Measurements from ENCODE around the gene GPHB5. TPM values are rescaled to one million over a fixed set of nuclear protein-coding genes. Genes with fewer than 3 reads are reported as not detected.
"Not testable (repeated sequence)": the region's sequence is repeated elsewhere in the genome, so short reads cannot be mapped to it uniquely, and the experiment has no call there.

The GPHB5 gene, protein sequence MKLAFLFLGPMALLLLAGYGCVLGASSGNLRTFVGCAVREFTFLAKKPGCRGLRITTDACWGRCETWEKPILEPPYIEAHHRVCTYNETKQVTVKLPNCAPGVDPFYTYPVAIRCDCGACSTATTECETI
- not detected for total RNA-seq

DNA sequence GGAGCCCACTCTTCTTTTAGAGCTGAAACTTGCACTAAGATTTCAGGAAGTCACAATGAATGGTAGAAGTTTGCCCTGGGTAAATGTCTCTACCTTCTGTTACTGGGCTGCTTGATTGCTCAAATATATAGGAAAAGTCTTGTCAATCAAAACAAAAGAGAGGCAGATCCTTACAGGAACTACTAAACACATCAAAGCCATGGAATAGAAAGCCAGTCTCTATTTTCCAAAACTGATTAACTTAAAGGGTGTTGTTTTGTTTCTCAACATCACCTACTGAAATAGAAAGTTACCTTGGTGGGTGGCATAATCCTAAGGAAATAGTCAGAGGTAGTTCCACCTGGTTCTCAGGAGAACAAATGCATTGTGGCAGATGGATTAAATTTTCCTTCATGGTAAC lies at the start of gene GPHB5:
GPHB5 (minus strand) TSS at position 101 of the 400 bp plus-strand sequence. CDS start 1,086 bp downstream, outside the sequence.
- DNase-seq: no peak

DNA sequence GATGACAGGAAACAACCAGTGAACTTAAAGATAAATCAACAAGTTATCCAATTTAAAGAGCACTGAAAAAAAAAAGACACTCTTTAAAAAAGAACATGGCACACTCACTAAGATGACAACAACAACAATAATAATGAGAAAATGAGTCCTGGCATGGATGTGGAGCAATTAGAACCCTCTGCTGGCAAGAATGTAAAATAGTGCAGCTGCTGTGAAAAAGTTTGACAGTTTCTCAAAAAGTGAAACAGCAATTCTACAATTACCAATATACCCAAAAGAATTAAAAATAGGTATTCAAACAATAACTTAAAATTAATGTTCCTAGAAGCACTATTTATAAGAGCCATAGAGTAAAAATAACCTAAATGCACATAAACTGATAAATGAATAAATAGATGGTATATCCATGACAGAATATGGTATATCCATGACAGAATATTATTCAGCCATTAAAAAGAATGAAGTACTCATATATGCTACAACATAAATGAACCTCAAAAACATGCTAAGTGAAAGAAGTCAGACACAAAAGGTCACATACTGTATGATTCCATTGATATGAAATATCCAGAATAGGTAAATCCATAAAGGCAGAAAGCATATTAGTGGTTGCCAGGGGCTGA lies 49.1 kb upstream of the GPHB5 start:
- DNase-seq: no peak

DNA sequence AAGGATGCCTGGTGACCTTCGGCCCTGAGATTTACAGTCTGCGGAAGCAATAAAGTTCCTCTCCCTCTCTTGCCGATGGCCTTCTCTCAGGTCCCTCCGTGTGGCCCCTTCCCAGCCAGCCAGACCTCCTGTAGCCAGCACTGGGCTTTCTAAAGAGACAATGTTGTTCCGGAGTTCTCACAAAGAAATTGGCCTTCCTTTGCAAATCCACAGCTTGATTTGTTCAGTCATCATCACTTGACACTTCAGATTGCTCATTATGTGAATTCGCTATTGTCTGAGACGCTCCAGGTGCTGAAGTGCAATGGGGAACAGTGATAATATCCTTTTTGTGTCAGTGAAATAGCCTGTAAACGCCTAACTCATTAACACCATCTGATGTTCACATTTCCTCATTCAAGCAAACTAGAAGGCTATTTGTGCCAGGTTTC lies 43.7 kb upstream of the GPHB5 start:
- DNase-seq: no peak

DNA sequence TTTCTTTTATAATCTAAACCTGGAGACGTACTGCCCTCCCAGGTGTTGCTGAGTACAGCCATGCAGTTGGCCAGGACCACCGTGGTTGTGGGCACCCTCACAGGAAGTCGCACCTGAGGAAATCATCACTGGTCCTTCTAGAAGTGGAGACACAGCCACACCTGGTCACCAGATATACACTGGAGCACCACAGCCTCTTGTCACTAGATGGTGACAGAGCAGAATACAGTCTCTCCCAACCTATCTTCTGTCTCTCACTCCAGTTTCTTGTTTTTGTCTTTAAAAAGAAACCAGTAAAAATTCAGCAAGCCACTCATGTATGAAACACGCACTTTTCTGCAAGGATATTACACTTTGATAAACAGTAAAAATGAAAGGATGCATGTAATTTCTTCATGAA lies 43.1 kb upstream of the GPHB5 start:
- DNase-seq: no peak

DNA sequence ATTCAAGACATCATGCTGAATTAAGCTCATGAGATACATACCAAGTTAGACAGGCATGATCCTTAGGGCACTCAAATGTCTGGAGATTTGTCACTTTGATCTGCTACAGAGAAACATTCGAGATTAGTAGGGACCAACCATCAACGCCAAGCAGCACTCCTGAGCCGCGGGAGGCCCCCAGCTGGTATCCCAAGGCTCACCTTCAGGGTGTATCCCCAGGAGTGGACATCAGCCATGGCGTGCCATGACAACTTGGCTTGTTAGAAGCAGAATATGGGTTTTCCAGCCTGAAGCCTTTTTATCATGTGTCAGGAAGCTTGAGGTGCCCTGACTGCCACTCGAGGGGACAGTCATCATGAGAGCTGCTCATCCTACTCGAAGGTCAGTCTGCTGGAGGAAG lies 39.1 kb upstream of the GPHB5 start:
- no peak for DNase-seq

DNA sequence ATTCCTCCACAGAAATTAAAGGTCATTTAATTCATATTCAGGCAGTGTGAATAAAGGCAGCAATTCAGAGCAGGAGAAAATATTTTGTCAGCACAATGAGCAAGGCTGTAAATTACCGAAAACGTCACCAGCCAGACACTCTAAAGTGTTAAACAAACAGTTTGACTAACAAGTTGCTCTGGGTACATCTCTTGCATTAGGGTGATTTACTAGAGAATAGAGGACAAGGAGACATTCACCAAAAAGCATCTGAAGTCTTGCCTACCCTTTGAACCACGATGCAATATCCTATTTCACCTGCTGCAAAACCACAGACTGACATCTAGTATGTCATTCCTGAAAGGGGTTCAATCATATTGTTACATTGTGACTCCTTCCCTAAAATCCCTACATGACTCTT lies 27.1 kb upstream of the GPHB5 start:
- DNase-seq: no peak

DNA sequence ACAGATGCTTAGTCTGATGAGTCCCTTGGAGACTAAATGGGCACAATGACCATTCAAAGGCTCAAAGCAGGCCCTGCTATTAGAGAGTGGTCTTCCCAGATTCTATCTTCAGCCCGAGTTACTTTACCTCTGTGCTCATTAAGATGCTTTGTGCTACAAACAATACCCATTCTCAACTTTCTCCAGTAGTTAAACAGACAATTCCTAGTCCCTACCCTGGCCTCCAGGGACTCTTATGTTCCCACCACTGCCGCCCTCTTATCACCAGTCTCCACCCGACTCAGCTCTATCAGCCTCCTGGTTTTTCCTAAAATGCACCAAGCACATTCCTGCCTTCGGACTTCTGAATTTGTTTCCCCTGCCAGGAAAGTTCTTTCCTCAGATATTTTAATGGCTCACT lies 25.6 kb upstream of the GPHB5 start:
- no peak for DNase-seq

DNA sequence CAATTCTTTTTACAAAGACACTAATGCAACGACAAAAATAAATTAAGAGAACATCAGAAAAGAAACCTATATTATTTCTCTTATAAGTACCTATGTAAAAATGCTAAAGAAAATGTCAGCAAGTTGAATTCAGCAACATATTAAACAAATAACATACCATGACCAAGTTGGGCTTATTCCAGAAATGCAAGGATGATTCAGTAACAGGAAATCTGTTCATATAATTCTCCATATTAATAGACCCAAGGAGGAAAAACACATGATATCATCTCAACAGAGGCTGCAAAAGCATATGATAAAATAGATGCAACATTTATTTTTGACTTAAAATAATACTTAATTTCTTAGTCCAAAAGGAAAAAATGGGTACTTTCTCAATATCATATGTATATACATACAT lies 25.1 kb upstream of the GPHB5 start:
- DNase-seq: no peak

DNA sequence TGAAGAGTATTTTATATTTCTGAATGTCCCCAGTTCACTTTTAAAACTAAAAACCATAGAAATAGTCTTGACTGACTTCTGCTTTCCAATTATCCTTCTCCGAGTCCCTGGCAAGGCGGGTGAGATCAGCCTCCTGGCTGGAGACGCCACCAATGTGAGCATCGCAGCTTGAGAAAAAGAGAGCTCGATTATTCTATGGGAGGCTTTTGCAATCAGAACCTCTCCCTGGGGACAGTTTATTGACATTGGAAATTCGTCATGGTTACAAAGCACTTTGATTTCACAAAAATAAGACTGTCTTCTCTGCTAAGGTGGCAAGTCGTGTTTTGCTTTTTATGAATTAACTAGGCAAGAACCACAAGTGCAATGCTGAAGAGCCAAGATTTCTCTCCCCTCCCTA lies 23.6 kb upstream of the GPHB5 start:
- DNase-seq: no peak

DNA sequence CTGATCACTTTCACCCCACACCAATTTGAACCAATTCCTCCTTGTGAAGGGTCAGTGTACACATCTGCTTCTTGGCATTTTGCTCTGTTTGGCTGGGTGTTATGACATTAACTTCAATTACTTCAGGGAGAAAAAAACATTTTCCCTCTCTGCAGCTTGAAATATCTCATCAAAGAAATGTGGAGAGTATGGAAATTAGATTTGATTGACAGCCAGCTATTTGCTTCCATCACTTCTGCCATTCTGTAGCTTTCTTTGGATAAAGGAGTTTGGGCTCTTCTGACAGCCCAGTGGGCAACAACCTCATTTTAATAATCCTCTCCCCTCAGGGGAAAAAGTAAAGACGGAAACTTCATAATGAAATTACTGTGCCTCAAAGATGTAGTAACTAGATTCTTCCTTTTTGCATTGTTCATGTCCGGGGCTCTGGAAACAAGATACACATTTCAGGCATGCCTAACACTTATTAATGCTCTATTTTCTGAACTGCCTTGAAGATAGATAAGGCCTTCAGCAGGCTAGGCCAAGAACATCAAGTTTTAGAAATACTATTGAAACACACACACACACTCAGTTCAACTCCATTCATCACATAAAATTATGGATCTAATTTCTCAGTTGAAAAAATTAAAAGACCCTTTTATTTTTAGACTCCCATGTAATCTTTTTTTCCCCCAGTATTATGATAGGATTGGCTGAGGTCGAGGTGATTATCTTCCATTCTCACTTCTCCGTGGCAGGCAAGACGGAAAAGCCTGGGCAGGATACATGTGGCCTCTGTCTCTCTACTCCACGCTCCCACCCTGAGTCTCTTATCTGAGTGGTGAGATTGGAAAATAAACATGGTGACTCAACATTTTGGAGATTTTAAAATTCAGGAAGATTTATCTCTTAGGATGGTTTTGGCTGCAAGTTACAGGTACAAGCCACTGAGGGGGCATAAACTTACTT lies 10.3 kb upstream of the GPHB5 start:
- DNase-seq: no peak

DNA sequence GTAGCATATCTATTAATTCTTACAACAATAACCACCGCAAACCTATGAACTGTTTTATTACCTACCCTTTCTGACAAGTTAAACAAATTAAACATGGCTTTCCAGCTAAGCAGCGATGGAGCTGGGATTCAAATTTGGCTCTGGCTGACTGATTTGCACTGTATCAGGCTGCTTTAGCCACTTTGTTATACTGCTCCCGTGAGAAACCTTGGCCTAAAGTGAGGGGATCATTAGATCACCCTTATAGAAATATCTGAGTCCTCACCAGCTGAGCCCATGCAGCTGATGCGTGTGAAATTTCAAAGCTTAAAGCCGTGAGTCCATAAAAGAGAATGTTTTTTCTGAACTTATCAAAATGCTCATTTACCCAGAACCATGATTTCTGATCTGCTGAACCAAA lies 8.1 kb upstream of the GPHB5 start:
- no peak for DNase-seq

DNA sequence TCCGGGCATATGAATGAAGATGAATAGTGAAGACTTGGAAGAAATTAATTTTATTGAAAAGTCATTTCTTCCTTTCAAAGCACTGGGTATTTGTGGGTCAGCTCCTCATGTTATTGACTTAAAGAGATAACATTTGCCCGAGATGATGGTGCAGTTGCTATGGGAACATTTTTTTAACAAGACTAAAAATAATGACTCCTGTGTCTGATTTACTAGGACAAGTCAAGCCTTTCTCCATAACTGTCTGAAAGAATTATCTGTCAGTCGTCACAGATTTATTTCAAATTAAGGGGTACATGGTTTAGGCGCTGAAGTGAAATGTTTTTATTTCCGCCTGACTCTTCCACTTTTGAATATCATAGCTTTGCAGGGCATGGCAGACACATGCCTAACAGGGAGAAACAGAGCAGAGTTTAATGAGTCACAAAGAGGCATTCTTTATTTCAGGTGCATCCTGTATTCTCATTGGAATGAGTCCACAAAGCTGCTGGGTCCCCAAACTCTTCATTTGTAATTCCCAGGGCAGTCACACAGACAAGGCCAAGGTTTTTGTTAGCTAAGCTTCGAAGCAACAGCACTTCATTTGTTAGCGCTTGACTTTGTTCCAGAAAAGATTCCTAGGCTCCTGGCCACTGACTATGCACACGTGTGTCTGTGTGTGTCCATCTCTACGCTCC lies 4.3 kb upstream of the GPHB5 start:
- no peak for DNase-seq

DNA sequence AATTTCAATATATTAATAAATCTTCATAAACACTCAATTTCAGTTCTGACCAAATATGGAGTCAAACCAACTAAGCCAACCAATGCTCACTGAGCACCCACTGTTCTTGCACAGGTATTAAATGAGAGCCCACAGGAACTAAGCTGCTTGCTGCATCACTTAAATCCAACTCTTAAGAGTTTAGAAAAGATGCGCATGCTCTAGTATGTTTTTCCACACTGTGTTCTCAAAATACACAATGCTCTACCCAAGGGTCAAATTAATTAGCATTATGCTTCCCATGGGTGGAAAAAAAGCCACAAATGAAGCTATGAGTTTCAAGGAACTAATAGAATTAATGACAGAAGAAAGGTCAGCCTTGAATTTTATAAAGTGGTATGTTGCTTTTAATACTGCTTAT lies 3.7 kb upstream of the GPHB5 start:
- no peak for DNase-seq

DNA sequence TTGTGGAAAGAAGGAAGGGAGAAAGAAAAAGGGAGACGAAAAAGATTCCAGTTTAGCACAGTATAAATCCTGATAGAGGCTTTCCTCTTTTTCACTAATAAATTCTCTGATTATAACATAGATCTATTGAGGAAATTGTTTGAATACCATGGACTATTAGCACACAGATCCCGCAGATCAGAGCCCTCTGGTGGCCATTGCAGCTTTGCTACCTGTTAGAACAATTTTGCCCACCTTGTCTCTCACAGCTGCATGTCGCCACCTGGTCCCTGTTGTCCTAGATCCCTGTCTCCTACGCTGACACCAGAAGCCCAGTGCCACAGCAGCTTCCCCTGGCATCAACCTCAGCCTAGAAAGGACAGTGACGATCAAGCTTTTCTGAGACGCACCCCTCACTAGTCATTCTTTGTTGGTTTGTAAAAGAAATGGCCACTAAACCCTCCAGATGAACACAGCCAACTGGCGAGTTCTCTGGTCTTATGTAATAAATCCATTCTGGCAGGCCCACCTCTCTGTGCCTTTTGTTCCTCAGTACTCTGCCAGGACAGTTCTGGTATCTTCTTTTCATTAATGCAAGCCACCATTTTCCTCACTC lies 9.9 kb downstream of the GPHB5 start:
- no peak for DNase-seq

DNA sequence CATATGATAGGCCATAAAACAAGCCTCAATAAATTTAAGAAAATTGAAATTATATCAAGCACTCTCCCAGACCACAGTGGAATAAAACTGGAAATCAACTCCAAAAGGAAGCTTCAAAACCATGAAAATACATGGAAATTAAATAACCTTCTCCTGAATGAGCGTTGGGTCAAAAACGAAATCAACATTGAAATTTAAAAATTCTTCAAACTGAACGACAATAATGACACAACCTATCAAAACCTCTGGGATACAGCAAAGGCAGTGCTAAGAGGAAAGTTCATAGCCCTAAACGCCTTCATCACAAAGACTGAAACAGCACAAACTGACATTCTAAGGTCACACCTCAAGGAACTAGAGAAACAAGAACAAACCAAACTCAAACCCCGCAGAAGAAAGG lies 14.3 kb downstream of the GPHB5 start:
- not testable (repeated sequence) for DNase-seq

DNA sequence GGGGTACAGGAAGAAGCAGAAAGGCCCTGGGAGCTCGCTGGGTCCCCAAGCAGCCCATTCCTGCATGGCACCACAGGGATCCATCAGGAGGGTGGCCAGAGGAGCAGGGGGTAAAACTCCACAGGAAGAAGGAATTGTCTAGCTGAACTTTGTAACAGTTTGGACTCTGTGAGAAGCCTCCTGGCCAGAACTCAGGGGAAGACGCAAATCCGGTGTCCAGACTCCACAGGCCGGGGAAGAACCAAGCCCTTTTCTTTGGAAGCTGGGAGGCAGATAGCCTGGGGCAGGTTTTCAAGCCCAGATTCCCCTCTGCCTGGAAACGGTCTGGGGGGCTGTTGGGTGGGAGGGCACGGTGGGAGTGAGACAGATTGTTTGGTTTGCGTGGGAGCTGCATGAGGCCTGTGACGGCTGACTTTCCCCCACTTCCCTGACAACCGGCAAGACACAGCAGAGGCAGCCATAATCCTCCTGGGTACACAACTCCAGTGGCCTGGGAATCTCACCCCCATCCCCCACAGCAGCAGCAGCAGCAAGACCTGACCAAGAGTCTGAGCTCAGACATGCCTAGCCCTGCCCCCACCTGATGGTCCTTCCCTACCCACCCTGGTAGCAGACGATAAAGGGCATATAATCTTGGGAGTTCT lies 16.7 kb downstream of the GPHB5 start:
- DNase-seq: no peak

DNA sequence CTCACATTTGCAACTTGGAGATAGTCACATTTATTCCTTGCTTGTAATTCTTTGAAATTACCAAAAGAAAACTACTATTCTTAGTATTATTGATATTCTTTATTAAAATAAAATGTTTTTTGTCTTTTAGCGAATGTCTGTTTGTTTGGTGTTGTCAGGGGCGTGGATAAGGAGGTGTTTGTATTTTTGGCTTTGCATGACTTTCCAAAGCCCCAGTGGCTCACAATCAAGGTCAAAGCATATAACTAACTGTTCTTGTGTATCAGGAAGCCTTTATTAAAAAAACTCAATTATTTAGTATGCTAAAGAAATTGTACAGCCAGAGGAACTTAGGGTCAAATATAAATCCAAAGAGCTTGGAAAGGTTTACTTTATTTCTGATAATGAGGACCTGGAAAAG lies 17.9 kb downstream of the GPHB5 start:
- no peak for DNase-seq

DNA sequence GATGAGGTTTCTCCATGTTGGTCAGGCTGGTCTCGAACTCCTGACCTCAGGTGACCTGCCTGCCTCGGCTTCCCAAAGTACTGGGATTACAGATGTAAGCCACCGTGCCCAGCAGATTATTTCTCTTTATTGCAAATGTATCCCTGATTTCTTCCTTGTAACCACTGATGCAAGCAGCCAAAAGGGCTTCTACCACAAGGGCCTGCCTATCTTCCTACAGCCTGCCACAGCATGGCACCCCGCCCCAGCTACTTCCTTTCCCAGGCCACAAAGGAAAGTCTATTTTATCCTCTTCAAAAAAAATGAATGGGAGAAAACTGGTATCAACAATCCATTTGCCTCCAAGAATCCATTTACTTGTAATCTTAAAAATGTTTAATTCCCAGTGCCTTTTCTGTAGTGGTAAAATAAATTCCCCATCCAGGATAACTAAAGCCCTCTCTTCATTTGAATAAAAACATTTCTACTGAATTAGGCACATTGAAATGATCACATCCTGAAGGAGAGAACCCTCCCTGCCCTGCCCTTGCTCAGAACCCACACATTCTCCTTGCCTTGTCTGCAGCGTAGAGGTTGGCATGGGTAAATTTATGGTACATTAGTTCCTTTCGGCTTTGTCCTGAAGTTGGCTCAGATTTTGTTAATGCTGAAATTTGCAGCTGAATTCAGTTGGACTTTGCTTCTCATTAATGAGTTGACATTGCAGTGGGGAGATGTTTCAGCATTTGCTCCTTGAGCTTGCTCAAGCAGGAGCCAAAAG lies 19.2 kb downstream of the GPHB5 start:
- DNase-seq: no peak

DNA sequence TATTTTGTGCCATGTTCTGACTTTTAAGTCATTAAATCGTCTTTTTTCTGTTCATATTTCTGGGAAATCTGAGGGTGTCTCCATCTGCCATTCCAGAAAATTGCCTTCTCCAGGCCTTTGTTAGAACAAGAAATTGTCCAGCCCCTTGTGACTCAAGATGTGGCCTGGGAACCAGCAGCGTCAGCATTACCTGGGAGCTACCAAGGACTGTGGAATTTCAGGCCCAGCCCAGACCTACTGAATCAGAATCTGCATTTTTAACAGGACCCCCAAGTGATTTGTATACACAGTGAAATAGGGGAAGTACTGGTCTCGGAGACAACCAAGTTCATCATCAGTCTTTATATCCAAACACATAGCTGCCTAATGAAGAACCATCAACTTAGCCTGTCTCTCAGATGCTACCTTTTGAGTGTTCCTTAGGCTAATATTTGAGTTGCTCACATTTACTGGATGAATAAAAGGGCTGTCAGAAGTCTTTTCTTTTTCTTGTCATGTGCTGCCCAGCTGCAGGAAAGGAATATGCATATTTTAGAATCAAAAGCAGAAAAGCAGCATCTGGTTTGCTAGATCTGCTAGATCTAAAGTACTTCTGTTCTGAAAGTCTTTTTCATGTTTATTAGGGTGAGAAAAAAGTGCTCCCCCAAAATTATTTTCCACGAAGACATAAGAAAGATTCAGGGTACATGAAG lies 21.2 kb downstream of the GPHB5 start:
- no peak for DNase-seq

DNA sequence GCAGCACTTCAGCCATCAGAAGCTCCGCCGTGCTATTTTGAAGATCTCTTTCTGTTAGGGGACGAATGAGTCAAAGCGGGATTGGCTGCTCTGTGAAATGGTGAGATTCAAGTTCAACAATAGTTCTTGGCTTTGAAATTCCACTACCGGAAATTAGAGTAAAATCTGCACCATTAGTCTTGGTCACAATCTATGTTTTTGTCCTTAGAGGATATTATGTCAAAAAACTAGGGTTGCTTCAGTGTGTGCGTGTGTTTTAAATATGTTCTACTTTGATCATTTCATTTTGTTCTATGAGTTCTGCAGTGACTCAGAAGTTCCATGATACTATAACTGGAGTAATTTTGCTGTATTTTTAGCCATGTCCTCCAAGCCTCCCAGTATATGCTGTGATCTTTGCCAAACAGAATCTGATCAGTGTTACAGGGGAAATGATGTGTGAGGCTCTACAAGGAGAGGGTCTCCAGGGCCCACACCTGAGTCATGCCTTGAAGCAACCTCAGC lies 22.6 kb downstream of the GPHB5 start:
- no peak for DNase-seq

DNA sequence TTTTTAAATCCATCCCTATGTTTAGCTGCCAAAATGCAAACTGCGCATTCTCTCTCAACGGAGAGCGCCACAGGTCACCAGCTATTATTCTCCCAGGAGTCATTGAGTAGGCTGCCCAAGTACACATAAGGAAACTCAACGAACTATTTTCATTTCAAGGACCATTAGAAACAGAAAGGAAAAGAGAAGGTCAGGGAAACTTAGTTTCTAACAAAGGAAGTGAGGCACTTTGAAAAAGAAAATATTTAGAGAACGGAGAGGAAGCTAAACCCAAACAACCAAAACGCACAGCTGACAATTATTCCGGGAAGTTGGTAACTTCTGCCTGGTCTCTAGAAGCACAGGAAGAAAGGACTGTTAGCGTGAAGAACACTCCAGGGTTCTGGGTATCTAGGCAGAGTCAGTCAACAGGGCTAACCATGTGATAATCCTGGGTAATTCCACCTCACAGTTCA lies 23.5 kb downstream of the GPHB5 start:
- no peak for DNase-seq
